Measurements from ENCODE around the gene LANCL3. TPM values are rescaled to one million over a fixed set of nuclear protein-coding genes. Genes with fewer than 3 reads are reported as not detected.

Gene LANCL3
- total RNA-seq, 4 donors from 2014 or later: 1.8 to 3.2 (median 2.5) TPM

GRCh38 chrX:37666516-37666915 lies 95.1 kb downstream of the LANCL3 start:
- H3K4me1 ChIP-seq: no peaks in the 10 kb centered on the region
- no peak overlapping the region for H3K27ac ChIP-seq
- DNase-seq (ENCODE audit: low spot score in 2 of 2): no peak
- no peaks in the 10 kb centered on the region for H3K9me3 ChIP-seq
- no peaks in the 10 kb centered on the region for H3K36me3 ChIP-seq
- H3K27me3 ChIP-seq: no peaks in the 10 kb centered on the region
- no peak overlapping the region for H3K4me3 ChIP-seq
- TF ChIP-seq POLR2AphosphoS5 (IDR thresholded peaks at IDR 0.05) (no peak), CTCF (IDR thresholded peaks at IDR 0.05) (no peak), POLR2A (IDR thresholded peaks at IDR 0.05) (no peak), EP300 (IDR thresholded peaks at IDR 0.05) (no peak)

GRCh38 chrX:37667141-37667540 lies 95.7 kb downstream of the LANCL3 start:
- TF ChIP-seq EP300 (IDR thresholded peaks at IDR 0.05) (no peak), POLR2AphosphoS5 (IDR thresholded peaks at IDR 0.05) (no peak), CTCF (IDR thresholded peaks at IDR 0.05) (no peak), POLR2A (IDR thresholded peaks at IDR 0.05) (no peak)

GRCh38 chrX:37672563-37672962 lies 101.1 kb downstream of the LANCL3 start:
- TF ChIP-seq POLR2AphosphoS5 (IDR thresholded peaks at IDR 0.05) (no peak), EP300 (IDR thresholded peaks at IDR 0.05) (no peak), CTCF (IDR thresholded peaks at IDR 0.05) (no peak), POLR2A (IDR thresholded peaks at IDR 0.05) (no peak)
- no peak overlapping the region for H3K27ac ChIP-seq
- H3K4me3 ChIP-seq: no peak overlapping the region
- no peaks in the 10 kb centered on the region for H3K27me3 ChIP-seq
- no peaks in the 10 kb centered on the region for H3K36me3 ChIP-seq
- no peaks in the 10 kb centered on the region for H3K9me3 ChIP-seq
- 65% methylated on average over 4 of the region's 4 CpGs for WGBS
- no peaks in the 10 kb centered on the region for H3K4me1 ChIP-seq
- DNase-seq (ENCODE audit: low spot score in 2 of 2): no peak

More at GRCh38 chrX:37667141-37667540, 95.7 kb downstream of the LANCL3 start:
- no peak overlapping the region for H3K4me3 ChIP-seq
- no peak for DNase-seq (ENCODE audit: low spot score in 2 of 2)
- no peaks in the 10 kb centered on the region for H3K4me1 ChIP-seq
- no peak overlapping the region for H3K27ac ChIP-seq
- H3K36me3 ChIP-seq: no peaks in the 10 kb centered on the region
- no peaks in the 10 kb centered on the region for H3K9me3 ChIP-seq
- WGBS: 81% methylated on average over 6 of the region's 6 CpGs
- H3K27me3 ChIP-seq: no peaks in the 10 kb centered on the region

GRCh38 chrX:37676811-37677210 lies 105.3 kb downstream of the LANCL3 start:
- no peaks in the 10 kb centered on the region for H3K36me3 ChIP-seq
- no peaks in the 10 kb centered on the region for H3K27me3 ChIP-seq
- no peak for TF ChIP-seq POLR2AphosphoS5 (IDR thresholded peaks at IDR 0.05)
- no peak for TF ChIP-seq EP300 (IDR thresholded peaks at IDR 0.05)
- no peak for TF ChIP-seq POLR2A (IDR thresholded peaks at IDR 0.05)
- TF ChIP-seq CTCF (IDR thresholded peaks at IDR 0.05): no peak
- H3K4me3 ChIP-seq: no peak overlapping the region
- no peaks in the 10 kb centered on the region for H3K9me3 ChIP-seq
- no peak for DNase-seq (ENCODE audit: low spot score in 2 of 2)
- H3K27ac ChIP-seq: no peak overlapping the region
- H3K4me1 ChIP-seq: no peaks in the 10 kb centered on the region

GRCh38 chrX:37677243-37677642 lies 105.8 kb downstream of the LANCL3 start:
- no peak for TF ChIP-seq POLR2A (IDR thresholded peaks at IDR 0.05)
- TF ChIP-seq EP300 (IDR thresholded peaks at IDR 0.05): no peak
- TF ChIP-seq POLR2AphosphoS5 (IDR thresholded peaks at IDR 0.05): no peak
- no peak for TF ChIP-seq CTCF (IDR thresholded peaks at IDR 0.05)
- no peaks in the 10 kb centered on the region for H3K36me3 ChIP-seq
- H3K4me3 ChIP-seq: no peak overlapping the region
- H3K4me1 ChIP-seq: no peaks in the 10 kb centered on the region
- 38% methylated on average over 1 of the region's 1 CpG for WGBS
- H3K27me3 ChIP-seq: no peaks in the 10 kb centered on the region
- DNase-seq (ENCODE audit: low spot score in 2 of 2): no peak
- no peaks in the 10 kb centered on the region for H3K9me3 ChIP-seq
- no peak overlapping the region for H3K27ac ChIP-seq

Measured in suprapubic skin (tissue), 4 donors.